ENCODE results near the gene USP2.

Gene USP2

DNA sequence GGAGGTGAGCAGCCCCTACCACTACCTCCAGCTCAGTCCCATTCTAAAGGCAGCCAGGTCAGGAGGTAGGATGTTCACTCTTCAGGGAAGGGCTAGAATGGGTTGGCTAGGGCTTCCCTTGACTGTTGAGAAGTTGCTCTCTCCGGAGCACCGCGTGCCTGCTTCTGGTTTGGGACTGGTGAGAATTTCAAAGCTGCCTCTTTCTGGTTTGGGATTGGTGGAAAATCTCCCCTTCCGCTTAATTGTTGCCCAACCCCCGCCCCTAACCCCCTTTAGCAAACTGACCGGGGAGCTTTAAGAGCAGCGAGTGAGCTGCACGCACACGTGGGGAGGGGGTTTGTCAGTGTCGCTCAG lies 686 bp downstream of the USP2 start:
- H3K4me3 ChIP-seq (ENCODE audit: low read depth, low read length) = peak overlapping the region; percentile 54
- TF ChIP-seq, protein P1, sequence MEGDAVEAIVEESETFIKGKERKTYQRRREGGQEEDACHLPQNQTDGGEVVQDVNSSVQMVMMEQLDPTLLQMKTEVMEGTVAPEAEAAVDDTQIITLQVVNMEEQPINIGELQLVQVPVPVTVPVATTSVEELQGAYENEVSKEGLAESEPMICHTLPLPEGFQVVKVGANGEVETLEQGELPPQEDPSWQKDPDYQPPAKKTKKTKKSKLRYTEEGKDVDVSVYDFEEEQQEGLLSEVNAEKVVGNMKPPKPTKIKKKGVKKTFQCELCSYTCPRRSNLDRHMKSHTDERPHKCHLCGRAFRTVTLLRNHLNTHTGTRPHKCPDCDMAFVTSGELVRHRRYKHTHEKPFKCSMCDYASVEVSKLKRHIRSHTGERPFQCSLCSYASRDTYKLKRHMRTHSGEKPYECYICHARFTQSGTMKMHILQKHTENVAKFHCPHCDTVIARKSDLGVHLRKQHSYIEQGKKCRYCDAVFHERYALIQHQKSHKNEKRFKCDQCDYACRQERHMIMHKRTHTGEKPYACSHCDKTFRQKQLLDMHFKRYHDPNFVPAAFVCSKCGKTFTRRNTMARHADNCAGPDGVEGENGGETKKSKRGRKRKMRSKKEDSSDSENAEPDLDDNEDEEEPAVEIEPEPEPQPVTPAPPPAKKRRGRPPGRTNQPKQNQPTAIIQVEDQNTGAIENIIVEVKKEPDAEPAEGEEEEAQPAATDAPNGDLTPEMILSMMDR (IDR thresholded peaks at IDR 0.05; ENCODE audit: low read depth, low read length) = no peak
- TF ChIP-seq POLR2A (IDR thresholded peaks at IDR 0.05; ENCODE audit: extremely low read depth, insufficient read length) (no peak), MYC (IDR thresholded peaks at IDR 0.05; ENCODE audit: low read depth, low read length) (no peak)
- TF ChIP-seq, protein P2, sequence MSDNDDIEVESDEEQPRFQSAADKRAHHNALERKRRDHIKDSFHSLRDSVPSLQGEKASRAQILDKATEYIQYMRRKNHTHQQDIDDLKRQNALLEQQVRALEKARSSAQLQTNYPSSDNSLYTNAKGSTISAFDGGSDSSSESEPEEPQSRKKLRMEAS (IDR thresholded peaks at IDR 0.05; ENCODE audit: low read depth, low read length) = no peak
- DNase-seq (ENCODE audit: low read depth) = peak; percentile 50

DNA sequence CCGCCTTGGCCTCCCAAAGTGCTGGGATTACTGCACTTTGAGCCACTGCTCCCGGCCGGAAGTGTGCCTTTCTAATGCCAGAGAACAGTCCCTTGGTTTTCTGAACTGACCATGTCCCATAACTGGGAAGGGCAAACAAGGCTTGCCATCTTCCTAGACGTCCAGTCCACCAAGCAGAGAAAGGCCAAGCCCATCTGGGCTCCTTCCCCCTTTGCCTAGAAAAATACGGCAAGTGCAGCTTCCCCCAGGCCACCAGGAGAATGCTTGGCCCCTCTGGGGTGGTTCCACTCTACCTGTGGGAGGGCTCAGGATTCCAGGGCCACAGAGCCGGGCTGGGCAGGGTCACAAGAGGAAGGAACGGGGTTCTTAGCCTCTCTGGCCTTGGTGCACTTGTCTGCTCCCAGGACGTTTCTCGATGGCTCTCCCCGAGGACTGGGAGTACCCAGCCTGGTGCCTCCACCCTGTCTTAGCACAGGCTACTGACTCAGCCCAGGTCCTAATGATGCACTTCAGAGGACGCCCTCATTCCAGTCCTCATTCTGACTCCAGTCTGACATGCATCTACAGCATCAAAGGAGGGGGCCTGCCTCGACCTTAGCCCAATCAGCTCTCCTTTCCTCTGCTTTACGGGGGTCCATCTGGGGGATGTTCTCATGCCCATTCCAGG lies 1.2 kb downstream of the USP2 start:
- TF ChIP-seq, protein P1 (IDR thresholded peaks at IDR 0.05; ENCODE audit: low read depth, low read length) = no peak
- TF ChIP-seq, protein P2 (IDR thresholded peaks at IDR 0.05; ENCODE audit: low read depth, low read length) = no peak
- TF ChIP-seq MYC (IDR thresholded peaks at IDR 0.05; ENCODE audit: low read depth, low read length) (no peak), POLR2A (IDR thresholded peaks at IDR 0.05; ENCODE audit: extremely low read depth, insufficient read length) (no peak)
- no peak for DNase-seq (ENCODE audit: low read depth)
- peak overlapping the region; percentile 54 for H3K4me3 ChIP-seq (ENCODE audit: low read depth, low read length)

DNA sequence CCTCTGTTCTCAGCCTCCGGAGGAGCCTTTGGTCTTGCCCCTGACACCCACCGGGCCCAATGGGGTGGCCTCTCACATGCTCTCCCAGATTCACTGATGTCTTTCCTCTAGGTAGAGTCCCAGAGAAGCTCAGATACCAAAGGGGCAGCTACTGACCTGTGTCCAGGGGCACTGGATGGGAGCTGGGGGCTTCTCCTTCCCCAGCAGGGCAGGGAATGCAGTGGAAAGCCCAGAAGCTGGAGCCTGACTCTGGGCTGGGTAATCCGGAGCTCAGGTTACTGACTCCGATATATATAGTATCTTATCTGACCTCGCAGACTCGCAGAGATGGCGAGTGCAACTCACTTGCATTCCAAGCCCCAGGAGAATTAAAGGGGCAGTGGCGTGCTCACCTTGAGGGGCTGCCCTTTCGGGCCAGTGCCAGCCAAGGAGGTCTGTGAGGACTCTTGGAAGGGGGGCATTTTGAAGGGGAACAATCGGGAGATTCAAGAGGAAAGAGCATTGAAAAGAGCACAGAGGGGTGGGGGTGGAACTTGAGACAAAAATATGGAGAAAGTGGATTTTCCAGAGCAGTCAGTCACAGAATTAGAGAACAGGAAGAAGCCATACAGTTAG lies 2.5 kb downstream of the USP2 start:
- no peak for DNase-seq (ENCODE audit: low read depth)
- no peak overlapping the region for H3K4me3 ChIP-seq (ENCODE audit: low read depth, low read length)
- TF ChIP-seq MYC (IDR thresholded peaks at IDR 0.05; ENCODE audit: low read depth, low read length) (no peak), POLR2A (IDR thresholded peaks at IDR 0.05; ENCODE audit: extremely low read depth, insufficient read length) (no peak)
- TF ChIP-seq, protein P1 (IDR thresholded peaks at IDR 0.05; ENCODE audit: low read depth, low read length) = no peak
- TF ChIP-seq, protein P2 (IDR thresholded peaks at IDR 0.05; ENCODE audit: low read depth, low read length) = no peak

DNA sequence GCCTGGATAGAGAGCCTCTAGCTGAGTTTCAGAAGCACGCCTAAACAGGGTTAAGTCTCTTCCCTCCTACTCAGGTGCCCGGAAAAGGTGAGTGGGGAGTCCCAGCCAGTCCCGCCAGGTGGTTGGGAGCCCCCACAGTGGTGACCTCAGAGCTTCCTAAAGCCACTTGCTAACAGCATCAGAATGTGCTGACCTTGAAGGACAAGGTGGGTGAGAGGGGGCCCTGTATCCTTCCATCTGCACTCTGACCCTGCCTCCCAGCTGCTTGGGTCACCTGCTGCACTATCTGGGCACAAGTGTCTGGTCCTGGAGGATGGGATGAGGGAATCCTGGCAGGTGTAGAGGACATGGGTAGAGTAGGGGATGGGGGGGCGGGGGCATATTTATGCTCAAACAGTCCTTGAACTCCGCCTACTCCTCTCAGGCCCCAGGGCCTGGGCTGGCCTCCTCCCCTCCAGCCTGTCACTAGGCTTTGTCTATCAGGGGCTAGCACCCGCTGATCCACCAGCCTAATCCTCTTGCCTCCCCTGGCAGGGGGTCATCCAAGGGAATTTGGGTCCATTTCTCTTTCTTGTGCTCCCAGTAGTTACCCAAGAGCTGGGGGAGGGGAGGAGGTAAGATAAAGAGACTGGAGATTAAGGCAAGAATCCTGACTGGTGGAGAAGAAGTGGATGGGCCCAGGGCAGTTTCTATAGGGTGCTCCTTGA lies 3.4 kb downstream of the USP2 start:
- TF ChIP-seq POLR2A (IDR thresholded peaks at IDR 0.05; ENCODE audit: extremely low read depth, insufficient read length) (no peak), MYC (IDR thresholded peaks at IDR 0.05; ENCODE audit: low read depth, low read length) (no peak)
- TF ChIP-seq, protein P1 (IDR thresholded peaks at IDR 0.05; ENCODE audit: low read depth, low read length) = no peak
- TF ChIP-seq, protein P2 (IDR thresholded peaks at IDR 0.05; ENCODE audit: low read depth, low read length) = no peak
- no peak for DNase-seq (ENCODE audit: low read depth)
- H3K4me3 ChIP-seq (ENCODE audit: low read depth, low read length) = no peak overlapping the region

DNA sequence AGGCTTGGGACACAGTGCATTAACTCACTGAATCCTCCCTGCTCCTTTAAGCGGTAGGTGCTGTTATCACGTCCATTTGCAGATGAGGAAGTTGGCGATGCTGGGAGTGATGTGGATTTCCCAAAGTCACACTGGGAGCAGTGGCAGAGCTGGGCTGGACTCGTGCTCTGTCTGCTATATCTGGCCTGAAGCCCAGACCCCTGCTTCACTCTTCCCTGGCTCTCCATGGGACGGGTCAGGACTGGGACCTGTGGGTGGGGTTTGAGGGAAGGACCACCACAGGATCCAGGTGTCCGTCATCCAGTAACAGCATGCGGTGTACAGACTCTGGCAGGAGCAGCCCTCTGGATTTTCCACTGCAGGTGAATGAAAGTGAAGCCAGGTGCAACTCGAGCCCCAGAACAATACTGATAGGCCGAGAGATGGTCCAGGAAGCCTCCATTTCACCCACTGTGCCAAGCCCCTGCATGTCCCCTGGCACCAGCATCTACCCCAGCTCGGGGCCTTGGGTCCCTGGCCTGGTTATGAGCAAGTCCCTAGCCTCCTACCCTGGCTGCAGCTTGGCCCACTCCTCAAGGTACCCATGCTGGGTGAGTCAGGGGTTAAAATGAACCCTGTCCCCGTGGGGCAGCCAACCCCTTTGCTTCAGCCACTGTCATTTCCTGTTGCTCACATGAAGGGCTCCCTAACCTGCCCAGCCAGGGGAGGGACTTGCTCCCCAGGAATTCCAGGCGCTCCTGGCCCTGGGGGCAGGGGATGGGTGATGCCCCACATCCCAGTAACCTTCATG lies 4.2 kb downstream of the USP2 start:
- DNase-seq (ENCODE audit: low read depth) = no peak
- no peak overlapping the region for H3K4me3 ChIP-seq (ENCODE audit: low read depth, low read length)

More for the DNA sequence above, 4.2 kb downstream of the USP2 start:
- TF ChIP-seq POLR2A (IDR thresholded peaks at IDR 0.05; ENCODE audit: extremely low read depth, insufficient read length) (no peak), MYC (IDR thresholded peaks at IDR 0.05; ENCODE audit: low read depth, low read length) (no peak)
- TF ChIP-seq, protein P1 (IDR thresholded peaks at IDR 0.05; ENCODE audit: low read depth, low read length) = no peak

Measured in NB4 (cell line).